Measurements from ENCODE around the gene CDC42EP2. TPM values are rescaled to one million over a fixed set of nuclear protein-coding genes. Genes with fewer than 3 reads are reported as not detected.

The CDC42EP2 gene
- total and polyA plus RNA-seq, 8 donors = 2.4 to 7.9 (median 3.9) TPM

DNA sequence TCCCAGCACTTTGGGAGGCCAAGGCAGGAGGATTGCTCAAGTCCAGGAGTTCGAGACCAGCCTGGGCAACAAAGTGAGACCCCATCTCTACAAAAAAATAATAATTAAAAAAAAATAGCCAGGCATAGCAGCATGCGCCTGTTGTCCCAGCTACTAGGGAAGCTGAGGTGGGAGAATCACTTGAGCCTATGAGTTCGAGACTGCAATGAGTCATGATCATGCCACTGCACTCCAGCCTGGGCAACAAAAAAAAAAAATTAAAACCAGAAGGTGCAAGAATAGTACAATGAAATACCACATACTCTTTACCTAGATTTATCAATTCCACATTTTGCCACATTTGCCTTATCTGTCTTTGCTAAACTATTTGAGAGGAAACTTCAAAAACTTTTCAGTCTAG lies 27.2 kb downstream of the CDC42EP2 start:
- FAIRE-seq (no peak), ATAC-seq (no peak), DNase-seq (no peak)
- Histone ChIP-seq H3K4me1 (no peaks in the 10 kb centered on the region), H3K9me3 (no peaks in the 10 kb centered on the region), H3K36me3 (peaks cover 8 to 67% (median 29%) of the 10 kb centered on the region in 3 donors), H3K27ac (no peak overlapping the region), H3K27me3 (no peaks in the 10 kb centered on the region), H3K4me3 (no peak overlapping the region)
- 95 to 96% methylated on average over 3 of the region's 3 CpGs for WGBS, 2 donors
- TF ChIP-seq, protein P1, sequence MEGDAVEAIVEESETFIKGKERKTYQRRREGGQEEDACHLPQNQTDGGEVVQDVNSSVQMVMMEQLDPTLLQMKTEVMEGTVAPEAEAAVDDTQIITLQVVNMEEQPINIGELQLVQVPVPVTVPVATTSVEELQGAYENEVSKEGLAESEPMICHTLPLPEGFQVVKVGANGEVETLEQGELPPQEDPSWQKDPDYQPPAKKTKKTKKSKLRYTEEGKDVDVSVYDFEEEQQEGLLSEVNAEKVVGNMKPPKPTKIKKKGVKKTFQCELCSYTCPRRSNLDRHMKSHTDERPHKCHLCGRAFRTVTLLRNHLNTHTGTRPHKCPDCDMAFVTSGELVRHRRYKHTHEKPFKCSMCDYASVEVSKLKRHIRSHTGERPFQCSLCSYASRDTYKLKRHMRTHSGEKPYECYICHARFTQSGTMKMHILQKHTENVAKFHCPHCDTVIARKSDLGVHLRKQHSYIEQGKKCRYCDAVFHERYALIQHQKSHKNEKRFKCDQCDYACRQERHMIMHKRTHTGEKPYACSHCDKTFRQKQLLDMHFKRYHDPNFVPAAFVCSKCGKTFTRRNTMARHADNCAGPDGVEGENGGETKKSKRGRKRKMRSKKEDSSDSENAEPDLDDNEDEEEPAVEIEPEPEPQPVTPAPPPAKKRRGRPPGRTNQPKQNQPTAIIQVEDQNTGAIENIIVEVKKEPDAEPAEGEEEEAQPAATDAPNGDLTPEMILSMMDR (IDR thresholded peaks at IDR 0.05) = no peak
- intact Hi-C loops (cut with DNase I) = no loop called here

DNA sequence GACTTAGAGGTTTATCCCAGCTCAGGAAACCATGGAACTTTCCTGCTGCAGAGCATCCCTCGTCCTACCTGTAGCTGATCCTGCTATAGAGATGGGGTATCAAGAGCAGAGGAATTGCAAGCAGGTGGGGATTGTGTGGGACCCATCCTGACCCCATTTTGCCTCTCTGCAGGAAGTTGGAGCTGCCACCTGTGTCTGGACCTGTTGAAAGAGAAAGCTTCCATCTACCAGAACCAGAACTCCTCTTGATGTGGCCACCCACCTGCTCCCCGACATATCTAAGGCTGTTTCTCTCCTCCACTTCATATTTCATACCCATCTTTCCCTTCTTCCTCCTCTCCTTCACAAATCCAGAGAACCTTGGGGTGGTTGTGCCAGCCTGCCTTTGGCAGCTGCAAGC lies 36.8 kb downstream of the CDC42EP2 start:
- Histone ChIP-seq H3K4me1 (peaks cover 0 to 8% (median 5%) of the 10 kb centered on the region in 3 donors), H3K27ac (no peak overlapping the region), H3K9me3 (no peaks in the 10 kb centered on the region), H3K27me3 (no peaks in the 10 kb centered on the region), H3K36me3 (peaks cover 0 to 48% (median 36%) of the 10 kb centered on the region in 3 donors), H3K4me3 (no peak overlapping the region)
- 86 to 96% methylated on average over 2 of the region's 2 CpGs for WGBS, 2 donors
- DNase-seq = no peak
- no peak for FAIRE-seq
- TF ChIP-seq, protein P1 (IDR thresholded peaks at IDR 0.05) = no peak
- no peak for ATAC-seq
- intact Hi-C loops (cut with DNase I) = loop anchor here in 1 of 3 donors (10.0 kb wide), 1 partner anchor 113 kb away; no protein-coding TSS in a partner anchor

DNA sequence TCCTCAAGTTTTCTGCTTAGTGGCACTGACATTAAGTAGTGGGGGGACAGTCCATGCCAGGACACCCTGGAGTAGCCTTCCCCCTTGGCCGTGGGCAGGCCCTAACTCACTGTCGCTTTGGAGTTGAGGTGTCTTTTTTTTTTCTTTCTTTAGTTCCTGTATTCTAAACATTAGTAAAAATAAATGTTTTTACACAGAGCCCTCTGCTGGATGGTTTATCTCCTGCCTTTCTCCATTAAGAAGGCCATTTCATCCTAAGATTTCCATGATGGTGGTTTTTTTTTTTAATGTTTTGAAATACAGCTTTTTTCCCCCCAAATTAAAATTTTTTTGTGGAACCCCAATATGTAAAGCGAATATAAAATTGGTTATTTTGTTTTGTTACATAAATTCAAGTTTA lies 38.1 kb downstream of the CDC42EP2 start:
- TF ChIP-seq, protein P1 (IDR thresholded peaks at IDR 0.05) = no peak
- H3K4me1 ChIP-seq = peaks cover 0 to 8% (median 5%) of the 10 kb centered on the region in 3 donors
- DNase-seq = no peak
- no peak for ATAC-seq
- H3K9me3 ChIP-seq = no peaks in the 10 kb centered on the region
- no peak overlapping the region for H3K4me3 ChIP-seq
- FAIRE-seq = no peak
- no peak overlapping the region for H3K27ac ChIP-seq
- peaks cover 0 to 36% (median 29%) of the 10 kb centered on the region in 3 donors for H3K36me3 ChIP-seq
- intact Hi-C loops (cut with DNase I) = loop anchor here in 1 of 3 donors (10.0 kb wide), 1 partner anchor 112 kb away; no protein-coding TSS in a partner anchor
- WGBS, 2 donors = 82 to 91% methylated on average over 3 of the region's 3 CpGs
- H3K27me3 ChIP-seq = no peaks in the 10 kb centered on the region

DNA sequence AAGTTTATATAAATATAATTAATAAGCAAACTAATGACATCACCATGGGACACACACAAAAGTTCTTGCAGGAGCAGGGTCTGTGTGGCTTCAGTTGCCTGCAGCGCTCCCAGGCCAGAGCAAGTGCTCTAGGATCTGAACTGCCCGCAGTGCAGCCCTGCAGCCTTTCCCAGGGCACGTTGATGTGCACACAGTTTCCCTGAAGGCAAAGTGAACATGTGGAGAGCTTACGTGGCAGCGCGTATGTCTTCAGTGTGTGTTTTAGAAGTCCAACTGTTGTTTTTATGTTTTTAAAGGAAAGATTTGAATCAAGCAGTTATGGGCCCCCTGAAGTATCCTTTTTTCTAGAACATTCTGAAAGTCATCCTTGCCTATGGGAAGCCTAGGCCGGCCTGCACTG lies 38.7 kb downstream of the CDC42EP2 start:
- no peak overlapping the region for H3K4me3 ChIP-seq

DNA sequence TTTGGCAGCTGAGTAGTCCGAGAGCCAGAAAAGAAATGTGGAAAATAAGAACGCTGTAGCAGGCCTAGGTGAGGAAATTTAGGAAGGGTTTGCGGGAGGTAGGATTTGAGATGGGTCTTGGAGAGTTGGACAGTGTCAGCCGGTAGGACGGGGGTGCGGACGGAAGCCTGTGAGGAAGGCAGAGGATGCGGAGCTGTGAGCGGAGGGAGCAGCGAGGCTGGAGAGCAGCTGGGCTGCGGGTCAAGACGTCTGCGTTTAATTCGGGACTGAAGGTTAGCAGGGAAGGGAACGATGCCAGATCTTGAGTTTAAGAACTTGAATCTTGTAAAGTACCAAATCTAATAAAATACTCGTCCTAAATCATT lies 39.2 kb downstream of the CDC42EP2 start:
- Histone ChIP-seq H3K27me3 (no peaks in the 10 kb centered on the region), H3K9me3 (no peaks in the 10 kb centered on the region), H3K27ac (peak overlapping the region in 2 of 4 donors; percentile 29 to 56), H3K4me1 (peaks cover 0 to 8% (median 5%) of the 10 kb centered on the region in 3 donors), H3K4me3 (peak overlapping the region in 3 of 4 donors; percentile 56 to 88 (median 85)), H3K36me3 (peaks cover 0 to 27% (median 22%) of the 10 kb centered on the region in 3 donors)
- no peak for DNase-seq
- TF ChIP-seq, protein P1 (IDR thresholded peaks at IDR 0.05) = no peak
- peak; percentile 4 to 5 (median 5) for ATAC-seq
- 18% methylated on average over 16 of the region's 16 CpGs for WGBS, 2 donors
- intact Hi-C loops (cut with DNase I) = loop anchor here in 1 of 3 donors (10.0 kb wide), 1 partner anchor 111 kb away; no protein-coding TSS in a partner anchor
- no peak for FAIRE-seq

More for the DNA sequence above, 38.7 kb downstream of the CDC42EP2 start:
- no peak for DNase-seq
- Histone ChIP-seq H3K4me1 (peaks cover 0 to 8% (median 5%) of the 10 kb centered on the region in 3 donors), H3K27ac (no peak overlapping the region), H3K36me3 (peaks cover 0 to 31% (median 24%) of the 10 kb centered on the region in 3 donors), H3K27me3 (no peaks in the 10 kb centered on the region), H3K9me3 (no peaks in the 10 kb centered on the region)
- intact Hi-C loops (cut with DNase I) = loop anchor here in 1 of 3 donors (10.0 kb wide), 1 partner anchor 111 kb away; no protein-coding TSS in a partner anchor
- 83 to 85% methylated on average over 7 of the region's 7 CpGs for WGBS, 2 donors
- ATAC-seq = no peak
- TF ChIP-seq, protein P1 (IDR thresholded peaks at IDR 0.05) = no peak
- FAIRE-seq = no peak
